Activated CD8-positive, alpha-beta T cell treated with anti-CD3 and anti-CD28 coated beads for 36 hours (primary cell): ENCODE measurements around the gene PARS2. TPM values are rescaled to one million over a fixed set of nuclear protein-coding genes. Genes with fewer than 3 reads are reported as not detected.

Source experiments
- ATAC-seq: fragments of 200-7000 bp; cut with Tn5 transposase; one replicate; pipeline ENCODE4 v1.10.0; 2021; ENCODE audit warnings: mild to moderate bottlenecking, moderate library complexity
- CTCF ChIA-PET: fragments of 350-600 bp; sonication (Branson Sonifier 250); formaldehyde crosslinking; loops from one replicate; lab custom pipeline; 2021; ENCODE audit warnings: antibody characterized with exemption; lab: Charles Lee
- POLR2A ChIA-PET: fragments of 350-600 bp; sonication (Branson Sonifier 250); formaldehyde crosslinking; loops from one replicate; lab custom pipeline; 2021; ENCODE audit warnings: antibody characterized with exemption; lab: Charles Lee
- DNase-seq: peaks from one replicate; pipeline ENCODE4 v3.0.0-alpha.2; 2020
- H3K27ac Mint-ChIP-seq: one replicate; pipeline ENCODE4 v1.8.0; 2021; ENCODE audit warnings: mild to moderate bottlenecking, mixed read lengths
- H3K27me3 Mint-ChIP-seq: one replicate; pipeline ENCODE4 v1.8.0; 2021; ENCODE audit warnings: mixed read lengths
- H3K36me3 Mint-ChIP-seq: one replicate; pipeline ENCODE4 v1.8.0; 2021; ENCODE audit warnings: low read depth, mixed read lengths
- H3K4me1 Mint-ChIP-seq: one replicate; pipeline ENCODE4 v1.8.0; 2021; ENCODE audit warnings: low read depth, mixed read lengths
- H3K4me3 Mint-ChIP-seq: one replicate; pipeline ENCODE4 v1.8.0; 2021; ENCODE audit warnings: mild to moderate bottlenecking, moderate library complexity, mixed read lengths
- H3K9me3 Mint-ChIP-seq: one replicate; pipeline ENCODE4 v1.8.0; 2021; ENCODE audit warnings: mixed read lengths
- intact Hi-C: fragments of 100-400 bp; cut with micrococcal nuclease; formaldehyde crosslinking; loops from one replicate; pipeline ENCODE4 v1.10.0; 2022
- total RNA-seq, 2 experiments: library from RNA; stranded (reverse); gene quantifications; one replicate each; pipeline ENCODE4 v1.2.3, GENCODE V29; 2021
- TF ChIP-seq, protein P1 (sequence below): fragments of 200-600 bp; IDR thresholded peaks from one replicate; pipeline ENCODE4 v1.8.0; 2022; ENCODE audit warnings: antibody characterized with exemption, mild to moderate bottlenecking

Gene PARS2
- total RNA-seq, 2 experiments from 2014 or later: 6.0 to 6.7 TPM

DNA sequence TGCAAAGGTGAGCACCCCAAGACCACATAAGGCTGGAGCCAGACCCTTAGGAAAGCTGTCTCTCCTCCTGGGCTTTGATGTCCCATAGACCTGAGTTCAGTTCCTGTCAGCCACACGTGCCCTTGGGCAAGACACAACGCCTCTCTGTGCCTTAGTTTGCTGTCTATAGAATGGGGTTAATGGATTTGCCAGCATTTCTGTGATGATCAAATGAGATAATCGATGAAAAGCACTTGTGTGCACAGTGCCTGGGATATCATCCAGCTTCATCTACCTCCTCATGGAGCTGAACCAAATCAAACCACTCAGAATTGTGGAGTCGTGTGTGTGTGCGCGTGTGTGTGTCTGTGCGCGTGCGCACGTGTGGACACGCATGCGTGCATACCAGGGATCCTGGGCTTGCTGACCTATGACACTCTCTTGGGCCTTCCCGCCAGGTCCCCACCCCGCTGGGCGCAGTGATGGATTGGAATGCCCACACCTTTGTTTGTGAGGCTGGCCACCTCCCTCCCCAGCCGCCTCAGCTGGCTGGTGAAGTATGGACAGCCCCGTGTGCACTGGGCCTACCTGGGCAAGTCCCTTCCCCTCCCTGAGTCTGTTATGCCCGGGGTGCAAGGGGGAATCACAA is 31.6 kb upstream of the PARS2 start:
- ChIA-PET CTCF (interaction anchor here (2.1 kb wide), 1 partner anchor 14 kb away, joined by 5 read pairs; no protein-coding TSS in a partner anchor), POLR2A (interaction anchor here (2.0 kb wide), 1 partner anchor 11 kb away, joined by 5 read pairs; no protein-coding TSS in a partner anchor)
- peaks cover 1% of the 10 kb centered on the region for H3K9me3 Mint-ChIP-seq
- TF ChIP-seq, protein P1, sequence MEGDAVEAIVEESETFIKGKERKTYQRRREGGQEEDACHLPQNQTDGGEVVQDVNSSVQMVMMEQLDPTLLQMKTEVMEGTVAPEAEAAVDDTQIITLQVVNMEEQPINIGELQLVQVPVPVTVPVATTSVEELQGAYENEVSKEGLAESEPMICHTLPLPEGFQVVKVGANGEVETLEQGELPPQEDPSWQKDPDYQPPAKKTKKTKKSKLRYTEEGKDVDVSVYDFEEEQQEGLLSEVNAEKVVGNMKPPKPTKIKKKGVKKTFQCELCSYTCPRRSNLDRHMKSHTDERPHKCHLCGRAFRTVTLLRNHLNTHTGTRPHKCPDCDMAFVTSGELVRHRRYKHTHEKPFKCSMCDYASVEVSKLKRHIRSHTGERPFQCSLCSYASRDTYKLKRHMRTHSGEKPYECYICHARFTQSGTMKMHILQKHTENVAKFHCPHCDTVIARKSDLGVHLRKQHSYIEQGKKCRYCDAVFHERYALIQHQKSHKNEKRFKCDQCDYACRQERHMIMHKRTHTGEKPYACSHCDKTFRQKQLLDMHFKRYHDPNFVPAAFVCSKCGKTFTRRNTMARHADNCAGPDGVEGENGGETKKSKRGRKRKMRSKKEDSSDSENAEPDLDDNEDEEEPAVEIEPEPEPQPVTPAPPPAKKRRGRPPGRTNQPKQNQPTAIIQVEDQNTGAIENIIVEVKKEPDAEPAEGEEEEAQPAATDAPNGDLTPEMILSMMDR: no peak
- H3K27me3 Mint-ChIP-seq: no peaks in the 10 kb centered on the region
- H3K4me3 Mint-ChIP-seq: no peak overlapping the region
- no peak for DNase-seq
- no peak for ATAC-seq
- peaks cover 32% of the 10 kb centered on the region for H3K4me1 Mint-ChIP-seq
- H3K36me3 Mint-ChIP-seq: peaks cover 5% of the 10 kb centered on the region
- intact Hi-C loops: no loop called here
- no peak overlapping the region for H3K27ac Mint-ChIP-seq

DNA sequence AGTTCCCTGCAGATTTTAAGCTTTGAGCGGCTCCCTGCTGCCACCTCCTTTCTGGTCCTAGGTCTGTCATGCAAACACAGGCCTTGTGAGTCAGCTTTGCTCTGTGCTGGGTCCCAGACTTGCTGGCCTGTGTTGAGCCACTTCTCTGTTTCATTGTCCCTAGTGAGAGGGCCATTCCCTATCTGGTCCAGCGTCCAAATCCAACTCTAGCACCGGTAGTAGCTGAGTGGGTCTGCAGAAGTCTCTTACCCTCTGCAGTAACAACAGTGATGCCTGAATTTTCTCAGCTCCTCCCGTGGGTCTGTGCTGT is 31.0 kb upstream of the PARS2 start:
- DNase-seq (no peak), ATAC-seq (no peak)
- intact Hi-C loops: no loop called here
- ChIA-PET CTCF (interaction anchor here (2.1 kb wide), 1 partner anchor 15 kb away, joined by 5 read pairs; no protein-coding TSS in a partner anchor), POLR2A (interaction anchor here (2.0 kb wide), 1 partner anchor 12 kb away, joined by 5 read pairs; no protein-coding TSS in a partner anchor)
- H3K4me1 Mint-ChIP-seq: peaks cover 32% of the 10 kb centered on the region
- TF ChIP-seq, protein P1: no peak
- H3K36me3 Mint-ChIP-seq: peaks cover 5% of the 10 kb centered on the region
- no peak overlapping the region for H3K27ac Mint-ChIP-seq
- H3K27me3 Mint-ChIP-seq: no peaks in the 10 kb centered on the region
- no peak overlapping the region for H3K4me3 Mint-ChIP-seq
- peaks cover 1% of the 10 kb centered on the region for H3K9me3 Mint-ChIP-seq

DNA sequence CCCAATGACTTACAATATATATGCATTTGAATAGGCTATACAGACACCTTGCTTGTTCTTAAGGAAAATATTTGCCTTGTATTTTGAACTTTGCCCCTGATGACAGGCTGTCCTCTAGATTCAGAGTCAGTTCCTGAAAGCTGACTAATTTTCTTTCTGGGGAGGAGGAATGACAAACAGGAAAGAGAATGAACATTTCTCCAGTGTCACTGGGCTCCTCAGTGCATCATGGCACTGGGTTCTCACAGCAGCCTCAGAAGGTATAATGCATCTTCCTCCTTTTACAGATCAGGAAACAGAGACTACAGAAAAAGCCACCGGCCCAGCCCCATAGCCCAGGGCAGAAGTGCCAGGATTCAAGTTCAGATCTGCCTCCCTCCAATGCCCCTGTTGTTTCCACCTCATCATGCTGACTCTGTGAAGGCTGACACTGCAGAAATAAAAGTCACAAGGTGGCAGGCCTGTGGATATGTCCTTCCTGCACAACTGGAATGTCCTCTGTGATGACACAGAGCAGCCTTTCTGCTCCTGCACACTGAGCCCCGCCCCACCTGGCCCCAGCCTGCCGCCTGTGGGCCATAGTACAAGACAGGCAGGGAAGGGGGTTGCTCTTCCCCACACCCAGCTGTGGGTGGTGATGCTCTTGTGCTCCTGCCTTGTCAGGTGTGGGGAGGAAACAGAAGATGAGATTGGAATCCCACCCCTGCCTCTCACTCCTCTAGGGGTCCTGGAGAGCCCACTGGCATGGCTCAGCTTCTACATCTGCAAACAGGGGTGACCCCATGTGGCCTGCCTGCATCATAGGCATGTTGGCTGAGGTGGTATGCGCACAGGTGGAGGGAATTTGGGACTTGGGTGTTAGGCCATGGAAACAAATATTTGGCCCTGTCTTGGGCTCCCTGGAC is 30.4 kb upstream of the PARS2 start:
- Mint-ChIP-seq H3K4me1 (peaks cover 26% of the 10 kb centered on the region), H3K9me3 (peaks cover 1% of the 10 kb centered on the region), H3K27me3 (no peaks in the 10 kb centered on the region), H3K27ac (peak overlapping the region; percentile 17), H3K36me3 (peaks cover 5% of the 10 kb centered on the region), H3K4me3 (no peak overlapping the region)
- DNase-seq (no peak), ATAC-seq (no peak)
- ChIA-PET CTCF (interaction anchor here (3.2 kb wide), 1 partner anchor 15 kb away, joined by 11 read pairs; no protein-coding TSS in a partner anchor), POLR2A (interaction anchor here (2.0 kb wide), 1 partner anchor 12 kb away, joined by 5 read pairs; no protein-coding TSS in a partner anchor)
- intact Hi-C loops: loop anchor here (5.0 kb wide), 1 partner anchor 122 kb away; no protein-coding TSS in a partner anchor
- TF ChIP-seq, protein P1: no peak

DNA sequence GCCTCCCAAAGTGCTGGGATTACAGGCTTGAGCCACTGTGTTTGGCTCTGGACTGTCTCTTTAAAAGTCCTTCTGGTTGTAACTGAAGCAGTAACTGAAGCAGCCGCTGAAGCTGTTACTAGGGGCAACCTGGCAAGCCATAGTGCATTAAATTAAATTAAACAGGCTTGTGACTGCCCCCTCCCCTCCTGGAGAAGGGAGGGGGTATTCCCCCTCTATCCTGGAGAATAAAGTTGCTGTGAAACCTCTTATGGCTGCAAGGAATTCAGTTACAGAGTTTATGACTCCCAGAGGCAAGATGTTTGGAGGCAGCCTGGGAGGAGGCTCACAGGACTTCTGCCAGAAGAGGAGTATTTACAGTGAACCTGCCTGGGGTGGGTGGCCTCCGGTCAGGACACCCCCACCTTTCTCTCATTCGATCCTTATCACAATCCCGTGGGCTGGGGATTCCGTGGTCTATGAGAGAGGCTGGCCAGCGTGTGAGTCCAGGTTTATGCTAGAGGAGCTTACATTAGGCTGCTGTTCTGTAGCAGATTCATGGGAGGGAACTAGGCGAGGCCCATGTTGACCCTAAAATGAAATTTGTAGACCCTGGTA is 28.5 kb upstream of the PARS2 start:
- Mint-ChIP-seq H3K27me3 (no peaks in the 10 kb centered on the region), H3K36me3 (peaks cover 5% of the 10 kb centered on the region), H3K4me1 (peaks cover 7% of the 10 kb centered on the region), H3K27ac (no peak overlapping the region), H3K4me3 (no peak overlapping the region), H3K9me3 (peaks cover 1% of the 10 kb centered on the region)
- TF ChIP-seq, protein P1: no peak
- ChIA-PET POLR2A (interaction anchor here (1.2 to 2.4 kb wide), 3 partner anchors 8 to 27 kb away, joined by 3 to 8 read pairs (median 5); partner anchors contain the start of gene TTC22), CTCF (interaction anchor here (0.6 to 4.0 kb wide), 21 partner anchors 8 to 612 kb away, joined by 3 to 44 read pairs (median 5); partner anchors contain the start of genes TTC22 and TTC4)
- ATAC-seq: no peak
- DNase-seq: no peak
- intact Hi-C loops: loop anchor here (5.0 kb wide), 1 partner anchor 120 kb away; no protein-coding TSS in a partner anchor
